Omental fat pad (tissue), 4 donors: ENCODE results near the gene PLA2G6. TPM values are rescaled to one million over a fixed set of nuclear protein-coding genes. Genes with fewer than 3 reads are reported as not detected.
"Not testable (repeated sequence)": the region's sequence is repeated elsewhere in the genome, so short reads cannot be mapped to it uniquely, and the experiment has no call there.

Experiments
- ATAC-seq: fragments of 150-250 bp; one replicate; pipeline ENCODE4 v1.9.1; 2016; ENCODE audit warnings: mild to moderate bottlenecking, moderate library complexity; ENCODE audit not compliant: low FRiP score
- DNase-seq: peaks from one replicate; pipeline ENCODE4 v3.0.0-alpha.2; 2019; ENCODE audit warnings: low spot score
- total RNA-seq, 4 donors: library from RNA; depleted of rRNA; stranded (reverse); fragments of >200 nt; gene quantifications; one replicate each; pipeline ENCODE4 v1.1.0, GENCODE V29; 2016
- TF ChIP-seq, protein P1 (sequence below), 3 donors: fragments of 450-650 bp; IDR thresholded peaks; one replicate each; pipeline ENCODE4 v1.5.1; 2016 to 2017; ENCODE audit warnings: antibody characterized with exemption in 3 of 3, mild to moderate bottlenecking in 3 of 3, moderate library complexity in 2 of 3

The PLA2G6 gene
- total RNA-seq, 4 donors from 2014 or later = 30.8 to 58.5 (median 45.1) TPM

DNA sequence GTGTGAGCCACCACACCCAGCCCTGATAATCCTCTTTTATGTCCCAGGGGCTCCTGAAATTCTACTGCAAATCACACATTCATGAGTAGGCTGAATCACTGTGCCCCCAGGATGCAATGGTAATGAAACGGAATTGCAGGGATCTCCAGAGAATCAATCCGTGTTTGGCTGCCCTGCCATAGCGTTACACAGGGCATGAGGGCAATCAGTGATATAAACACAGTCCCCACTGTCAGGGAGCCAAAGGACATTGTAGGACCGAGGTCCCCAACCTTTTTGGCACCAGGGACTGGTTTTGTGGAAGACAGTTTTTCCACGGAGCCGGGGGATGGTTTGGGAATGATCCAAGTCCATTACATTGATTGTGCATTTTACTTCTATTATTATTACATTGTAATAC is 9.0 kb upstream of the PLA2G6 start:
- ATAC-seq (no peak), DNase-seq (no peak)
- TF ChIP-seq, protein P1, sequence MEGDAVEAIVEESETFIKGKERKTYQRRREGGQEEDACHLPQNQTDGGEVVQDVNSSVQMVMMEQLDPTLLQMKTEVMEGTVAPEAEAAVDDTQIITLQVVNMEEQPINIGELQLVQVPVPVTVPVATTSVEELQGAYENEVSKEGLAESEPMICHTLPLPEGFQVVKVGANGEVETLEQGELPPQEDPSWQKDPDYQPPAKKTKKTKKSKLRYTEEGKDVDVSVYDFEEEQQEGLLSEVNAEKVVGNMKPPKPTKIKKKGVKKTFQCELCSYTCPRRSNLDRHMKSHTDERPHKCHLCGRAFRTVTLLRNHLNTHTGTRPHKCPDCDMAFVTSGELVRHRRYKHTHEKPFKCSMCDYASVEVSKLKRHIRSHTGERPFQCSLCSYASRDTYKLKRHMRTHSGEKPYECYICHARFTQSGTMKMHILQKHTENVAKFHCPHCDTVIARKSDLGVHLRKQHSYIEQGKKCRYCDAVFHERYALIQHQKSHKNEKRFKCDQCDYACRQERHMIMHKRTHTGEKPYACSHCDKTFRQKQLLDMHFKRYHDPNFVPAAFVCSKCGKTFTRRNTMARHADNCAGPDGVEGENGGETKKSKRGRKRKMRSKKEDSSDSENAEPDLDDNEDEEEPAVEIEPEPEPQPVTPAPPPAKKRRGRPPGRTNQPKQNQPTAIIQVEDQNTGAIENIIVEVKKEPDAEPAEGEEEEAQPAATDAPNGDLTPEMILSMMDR (IDR thresholded peaks at IDR 0.05) = no peak

DNA sequence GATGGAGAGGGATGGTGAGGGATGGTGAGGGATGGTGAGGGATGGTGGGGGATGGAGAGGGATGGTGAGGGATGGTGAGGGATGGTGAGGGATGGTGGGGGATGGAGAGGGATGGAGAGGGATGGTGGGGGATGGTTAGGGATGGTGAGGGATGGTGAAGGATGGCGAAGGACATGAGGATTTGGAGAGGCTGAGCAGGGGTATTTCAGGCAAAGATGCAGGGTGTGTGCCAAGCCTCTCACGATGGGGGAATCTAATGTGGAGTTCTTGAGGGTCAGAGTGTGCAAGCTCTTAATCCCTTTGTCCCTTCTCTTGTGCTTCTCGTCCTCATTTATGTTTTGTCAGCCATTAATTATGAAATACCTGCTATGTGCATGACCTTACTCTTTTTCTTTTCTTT is 7.5 kb upstream of the PLA2G6 start:
- DNase-seq (no peak), ATAC-seq (no peak)
- TF ChIP-seq, protein P1 (IDR thresholded peaks at IDR 0.05) = no peak

DNA sequence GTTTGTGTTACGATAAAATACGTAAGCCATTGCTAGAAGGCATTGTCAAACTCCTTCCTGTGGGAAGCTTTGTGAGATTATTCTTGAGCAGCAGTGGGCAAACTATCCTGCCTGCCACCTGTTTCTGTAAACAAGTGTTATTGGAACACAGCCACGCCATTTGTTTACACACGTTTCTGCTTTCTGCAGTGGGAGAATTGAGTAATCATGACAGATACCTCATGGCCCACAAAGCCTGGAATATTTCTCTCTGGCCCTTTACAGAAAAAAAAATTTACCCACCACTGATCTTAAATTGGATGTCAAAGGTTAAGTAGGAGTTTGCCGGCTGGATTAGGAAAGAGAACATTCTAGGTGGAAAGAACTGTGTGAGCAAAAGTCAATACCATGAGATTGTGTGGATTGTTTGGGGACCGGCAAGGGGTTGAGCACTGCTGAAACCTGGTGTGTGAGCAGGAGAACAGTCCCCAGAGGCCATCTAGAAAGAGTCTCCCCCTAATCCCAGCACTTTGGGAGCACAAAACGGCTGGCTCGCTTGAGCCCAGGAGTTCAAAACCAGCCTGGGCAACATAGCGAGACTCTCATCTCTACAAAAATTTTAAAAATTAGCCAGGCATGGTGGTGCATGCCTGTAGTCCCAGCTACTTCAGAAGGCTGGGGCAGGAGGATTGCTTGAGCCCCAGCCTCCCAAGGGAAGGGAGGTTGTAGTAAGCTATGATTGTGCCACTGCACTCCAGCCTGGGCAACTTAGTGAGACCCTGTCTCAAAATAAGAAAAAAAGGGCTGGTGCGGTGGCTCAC is 6.0 kb upstream of the PLA2G6 start:
- no peak for ATAC-seq
- TF ChIP-seq, protein P1 (IDR thresholded peaks at IDR 0.05) = no peak
- DNase-seq = no peak

DNA sequence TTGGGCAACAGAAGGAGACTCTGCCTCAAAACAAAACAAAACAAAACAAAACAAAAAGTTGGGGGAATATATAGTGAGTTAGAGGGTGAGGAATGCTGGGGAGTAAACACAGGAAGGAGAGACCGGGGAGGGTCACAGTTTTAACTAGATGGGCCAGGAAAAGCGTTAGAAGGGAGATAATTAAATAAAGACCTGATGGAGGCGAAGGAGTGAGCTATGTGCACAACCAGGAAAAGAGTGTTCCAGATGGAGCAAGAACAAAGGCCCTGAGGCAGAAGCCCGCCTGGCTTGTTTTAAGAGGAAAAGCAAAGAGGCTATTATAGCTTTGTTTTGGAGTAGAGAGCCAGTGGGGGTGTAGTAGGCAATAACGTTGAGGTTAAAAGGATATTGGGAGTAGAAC is 4.8 kb upstream of the PLA2G6 start:
- DNase-seq (no peak), ATAC-seq (no peak)
- TF ChIP-seq, protein P1 (IDR thresholded peaks at IDR 0.05) = no peak

DNA sequence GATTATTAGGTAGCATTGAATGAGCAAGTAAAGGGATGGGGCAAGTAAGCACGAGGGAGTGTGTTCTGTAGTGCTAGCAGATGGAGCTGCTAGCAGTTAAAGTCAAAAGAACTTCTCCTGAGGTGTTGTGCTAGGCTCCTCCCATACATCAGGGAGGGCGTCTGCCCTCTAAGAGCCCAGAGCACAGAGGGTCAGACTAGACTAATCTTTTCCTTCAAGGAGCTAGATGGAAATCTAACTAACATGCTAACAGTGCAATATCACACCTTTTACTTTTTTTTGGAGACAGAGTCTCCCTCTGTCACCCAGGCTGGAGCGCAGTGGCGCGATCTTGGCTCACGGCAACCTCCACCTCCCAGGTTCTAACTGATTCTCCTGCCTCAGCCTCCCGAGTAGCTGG is 3.2 kb upstream of the PLA2G6 start:
- ATAC-seq (no peak), DNase-seq (no peak)
- TF ChIP-seq, protein P1 (IDR thresholded peaks at IDR 0.05) = no peak

DNA sequence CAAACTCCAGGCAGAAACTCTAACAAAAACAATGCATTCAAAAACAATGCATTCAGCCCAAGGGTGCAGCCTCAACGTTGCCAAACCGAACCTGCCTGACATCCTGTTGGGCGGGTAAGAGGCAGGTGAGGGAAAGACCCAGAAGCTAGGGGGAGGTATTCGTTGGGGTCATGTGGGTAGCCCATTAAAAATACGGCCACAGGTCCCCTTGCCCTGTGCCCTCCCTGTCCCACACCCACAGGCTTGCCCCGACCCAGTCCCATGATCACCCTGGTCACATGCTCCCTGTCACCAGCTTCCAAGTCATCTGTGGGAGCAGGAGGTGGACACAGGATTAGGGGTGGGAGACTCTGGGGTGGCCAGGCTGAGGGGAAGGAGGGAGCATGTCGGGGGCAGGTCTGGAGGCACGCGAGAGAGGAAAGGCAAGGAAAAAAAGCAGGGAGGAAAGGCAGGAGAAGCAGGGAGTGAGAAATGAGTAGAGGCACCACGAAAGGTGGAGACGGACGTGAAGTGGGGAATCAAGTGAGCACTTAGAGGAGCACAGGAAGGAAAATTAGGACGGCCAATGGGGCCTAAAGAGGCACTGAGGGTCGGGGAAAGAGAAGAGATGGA is 683 bp downstream of the PLA2G6 start:
- TF ChIP-seq, protein P1 (IDR thresholded peaks at IDR 0.05) = no peak
- no peak for DNase-seq
- ATAC-seq = no peak

DNA sequence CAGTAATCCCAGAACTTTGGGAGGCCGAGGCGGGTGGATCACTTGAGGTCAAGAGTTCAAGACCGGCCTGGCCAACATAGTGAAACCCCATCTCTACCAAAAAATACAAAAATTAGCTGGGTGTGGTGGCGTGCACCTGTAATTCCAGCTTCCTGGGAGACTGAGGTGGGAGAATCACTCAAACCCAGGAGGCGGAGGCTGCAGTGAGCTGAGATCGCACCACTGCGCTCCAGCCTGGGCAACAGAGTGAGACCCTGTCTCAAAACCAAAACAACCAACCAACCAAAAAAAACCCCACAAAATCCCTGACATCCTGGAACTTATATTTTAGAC is 3.1 kb downstream of the PLA2G6 start:
- not testable (repeated sequence) for ATAC-seq, DNase-seq
